Measurements from ENCODE around the gene KCNG4. TPM values are rescaled to one million over a fixed set of nuclear protein-coding genes. Genes with fewer than 3 reads are reported as not detected.

The KCNG4 gene, protein sequence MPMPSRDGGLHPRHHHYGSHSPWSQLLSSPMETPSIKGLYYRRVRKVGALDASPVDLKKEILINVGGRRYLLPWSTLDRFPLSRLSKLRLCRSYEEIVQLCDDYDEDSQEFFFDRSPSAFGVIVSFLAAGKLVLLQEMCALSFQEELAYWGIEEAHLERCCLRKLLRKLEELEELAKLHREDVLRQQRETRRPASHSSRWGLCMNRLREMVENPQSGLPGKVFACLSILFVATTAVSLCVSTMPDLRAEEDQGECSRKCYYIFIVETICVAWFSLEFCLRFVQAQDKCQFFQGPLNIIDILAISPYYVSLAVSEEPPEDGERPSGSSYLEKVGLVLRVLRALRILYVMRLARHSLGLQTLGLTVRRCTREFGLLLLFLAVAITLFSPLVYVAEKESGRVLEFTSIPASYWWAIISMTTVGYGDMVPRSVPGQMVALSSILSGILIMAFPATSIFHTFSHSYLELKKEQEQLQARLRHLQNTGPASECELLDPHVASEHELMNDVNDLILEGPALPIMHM
- not detected for polyA plus RNA-seq (2013, experiment 1 of 2)
- polyA plus RNA-seq (2013, experiment 2 of 2), result not detected

DNA sequence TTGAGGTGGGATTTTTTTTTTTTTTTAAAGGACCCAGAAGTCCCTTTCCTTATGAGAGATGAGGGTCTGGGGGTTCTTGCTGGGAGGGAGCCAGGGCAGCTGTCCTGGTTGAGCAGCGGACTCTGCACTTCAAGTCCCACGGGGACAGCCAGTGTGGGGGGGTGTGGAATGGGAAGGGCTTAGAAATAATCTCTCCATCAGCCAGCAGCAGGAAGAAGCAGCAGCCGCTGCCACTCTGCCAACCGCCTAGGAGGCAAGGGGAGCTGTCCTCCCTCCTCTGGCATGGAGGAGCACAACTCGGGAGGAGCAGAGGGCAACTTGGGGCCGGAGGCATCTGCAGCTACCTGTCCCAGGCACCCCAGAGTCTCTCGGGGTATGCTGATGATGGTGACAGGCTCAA lies at the start of gene KCNG4:
TSS of gene KCNG4 (minus strand) at position 104 of the 400 bp plus-strand sequence. CDS start 2,527 bp downstream, outside the sequence.
- Histone ChIP-seq H3K36me3 (ENCODE audit: control insufficient read depth, insufficient read depth, low read length) (no peaks in the 10 kb centered on the region), H3K4me1 (ENCODE audit: control insufficient read depth, insufficient read depth, low read length, poor library complexity, severe bottlenecking) (peaks cover 2% of the 10 kb centered on the region), H3K4me3 (ENCODE audit: extremely low read depth, insufficient read depth, low read length, poor library complexity, severe bottlenecking) (no peak within 1 kb of the TSS), H3K9me3 (ENCODE audit: control insufficient read depth, low read length) (no peaks in the 10 kb centered on the region), H3K27ac (ENCODE audit: low read depth, low read length, severe bottlenecking) (no peak within 1 kb of the TSS)
- 82 to 83% methylated on average over 5 of the region's 7 CpGs for WGBS, 2 experiments (ENCODE audit: insufficient coverage in 2 of 2)

DNA sequence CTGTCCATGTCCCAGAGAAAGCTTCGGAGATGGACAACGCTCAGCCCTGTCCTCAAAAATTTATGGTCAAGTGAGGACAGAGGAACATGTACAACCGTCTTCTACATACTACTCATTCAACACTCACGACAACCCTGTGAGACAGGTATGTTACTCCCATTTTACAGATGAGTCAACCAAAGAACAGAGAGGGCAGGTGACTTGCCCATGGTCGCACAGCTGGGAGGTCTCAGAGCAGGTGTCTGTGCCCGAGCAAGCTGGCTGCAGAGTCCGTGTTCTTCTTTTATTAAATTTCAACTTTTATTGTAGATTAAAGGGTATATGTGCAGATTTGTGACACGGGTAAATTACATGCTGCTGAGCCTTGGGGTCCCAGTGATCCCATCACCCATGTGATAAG lies 49.1 kb upstream of the KCNG4 start:
- H3K9me3 ChIP-seq (ENCODE audit: control insufficient read depth, low read length), result peaks cover 5% of the 10 kb centered on the region
- H3K27ac ChIP-seq (ENCODE audit: low read depth, low read length, severe bottlenecking), result no peak overlapping the region
- WGBS, 2 experiments (ENCODE audit: insufficient coverage in 2 of 2), result 76 to 80% methylated on average over 5 of the region's 8 CpGs
- H3K4me1 ChIP-seq (ENCODE audit: control insufficient read depth, insufficient read depth, low read length, poor library complexity, severe bottlenecking), result peaks cover 3% of the 10 kb centered on the region
- no peak overlapping the region for H3K4me3 ChIP-seq (ENCODE audit: extremely low read depth, insufficient read depth, low read length, poor library complexity, severe bottlenecking)
- no peaks in the 10 kb centered on the region for H3K36me3 ChIP-seq (ENCODE audit: control insufficient read depth, insufficient read depth, low read length)

DNA sequence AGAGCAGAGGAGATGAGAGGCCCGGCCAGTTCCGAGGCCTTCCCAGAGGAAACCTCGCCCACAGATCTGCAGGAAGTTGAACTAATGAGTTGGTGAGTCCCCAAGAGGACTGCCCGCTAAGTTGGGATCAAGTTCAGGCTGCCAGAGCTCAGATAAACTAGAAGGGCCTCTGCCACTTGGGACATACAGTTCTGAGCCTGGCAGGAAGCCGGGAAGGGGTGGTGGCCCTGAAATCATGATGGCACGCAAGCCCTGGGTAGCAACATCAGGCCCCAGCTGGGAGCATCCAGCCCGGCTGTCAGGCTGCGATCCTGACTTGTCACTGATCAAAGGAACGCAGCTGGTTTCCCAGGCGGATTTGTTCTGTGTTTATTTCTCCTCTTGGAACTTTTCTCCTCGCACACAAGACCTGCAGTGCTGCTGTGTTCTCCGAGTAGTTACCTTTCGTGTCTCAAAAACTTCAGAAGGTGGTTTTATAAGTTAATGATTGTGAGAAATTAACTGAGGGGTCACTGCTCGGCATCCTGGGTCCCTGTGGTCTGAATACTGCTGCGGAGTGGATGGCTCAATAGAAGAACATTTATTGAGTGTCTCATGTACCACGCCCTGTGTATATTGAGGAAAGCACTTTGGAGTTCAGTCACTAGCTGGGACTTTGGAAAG lies 46.9 kb upstream of the KCNG4 start:
- WGBS, 2 experiments (ENCODE audit: insufficient coverage in 2 of 2), result 86 to 89% methylated on average over 15 to 16 of the region's 16 CpGs
- Histone ChIP-seq H3K4me3 (ENCODE audit: extremely low read depth, insufficient read depth, low read length, poor library complexity, severe bottlenecking) (no peak overlapping the region), H3K4me1 (ENCODE audit: control insufficient read depth, insufficient read depth, low read length, poor library complexity, severe bottlenecking) (peaks cover 3% of the 10 kb centered on the region), H3K36me3 (ENCODE audit: control insufficient read depth, insufficient read depth, low read length) (no peaks in the 10 kb centered on the region), H3K27ac (ENCODE audit: low read depth, low read length, severe bottlenecking) (no peak overlapping the region), H3K9me3 (ENCODE audit: control insufficient read depth, low read length) (peaks cover 5% of the 10 kb centered on the region)

DNA sequence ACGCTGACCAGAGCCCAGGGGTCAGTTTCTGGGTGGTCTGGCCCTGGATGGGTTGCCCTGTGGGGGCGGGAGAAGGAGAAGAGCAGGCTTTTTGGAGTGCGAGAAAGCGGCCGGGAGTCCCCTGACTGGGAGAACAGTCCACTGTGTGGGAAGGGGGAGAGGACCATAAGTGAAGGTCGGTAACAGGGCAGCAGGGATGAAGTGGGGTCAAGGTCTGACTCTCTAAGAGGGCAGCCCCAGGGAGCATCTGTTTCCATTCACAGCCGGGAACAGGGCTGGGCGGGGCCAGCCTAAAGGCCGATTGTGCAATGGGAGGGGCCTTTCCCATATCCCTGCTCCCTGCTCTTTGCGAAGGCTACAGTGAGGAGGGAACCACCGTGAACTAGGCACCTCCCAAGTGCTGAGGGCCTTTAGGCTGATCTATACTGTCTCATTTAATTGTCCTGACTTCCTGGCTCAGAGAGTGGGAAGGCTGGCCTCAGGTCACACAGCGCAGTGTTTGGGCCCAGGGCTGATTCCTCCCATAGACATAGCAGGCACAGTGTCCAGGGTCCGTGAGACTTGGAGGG lies 44.4 kb upstream of the KCNG4 start:
- 29 to 38% methylated on average over 9 to 11 of the region's 13 CpGs for WGBS, 2 experiments (ENCODE audit: insufficient coverage in 2 of 2)
- peaks cover 3% of the 10 kb centered on the region for H3K4me1 ChIP-seq (ENCODE audit: control insufficient read depth, insufficient read depth, low read length, poor library complexity, severe bottlenecking)
- no peak overlapping the region for H3K27ac ChIP-seq (ENCODE audit: low read depth, low read length, severe bottlenecking)
- no peak overlapping the region for H3K4me3 ChIP-seq (ENCODE audit: extremely low read depth, insufficient read depth, low read length, poor library complexity, severe bottlenecking)
- H3K9me3 ChIP-seq (ENCODE audit: control insufficient read depth, low read length), result peaks cover 5% of the 10 kb centered on the region
- H3K36me3 ChIP-seq (ENCODE audit: control insufficient read depth, insufficient read depth, low read length), result no peaks in the 10 kb centered on the region

DNA sequence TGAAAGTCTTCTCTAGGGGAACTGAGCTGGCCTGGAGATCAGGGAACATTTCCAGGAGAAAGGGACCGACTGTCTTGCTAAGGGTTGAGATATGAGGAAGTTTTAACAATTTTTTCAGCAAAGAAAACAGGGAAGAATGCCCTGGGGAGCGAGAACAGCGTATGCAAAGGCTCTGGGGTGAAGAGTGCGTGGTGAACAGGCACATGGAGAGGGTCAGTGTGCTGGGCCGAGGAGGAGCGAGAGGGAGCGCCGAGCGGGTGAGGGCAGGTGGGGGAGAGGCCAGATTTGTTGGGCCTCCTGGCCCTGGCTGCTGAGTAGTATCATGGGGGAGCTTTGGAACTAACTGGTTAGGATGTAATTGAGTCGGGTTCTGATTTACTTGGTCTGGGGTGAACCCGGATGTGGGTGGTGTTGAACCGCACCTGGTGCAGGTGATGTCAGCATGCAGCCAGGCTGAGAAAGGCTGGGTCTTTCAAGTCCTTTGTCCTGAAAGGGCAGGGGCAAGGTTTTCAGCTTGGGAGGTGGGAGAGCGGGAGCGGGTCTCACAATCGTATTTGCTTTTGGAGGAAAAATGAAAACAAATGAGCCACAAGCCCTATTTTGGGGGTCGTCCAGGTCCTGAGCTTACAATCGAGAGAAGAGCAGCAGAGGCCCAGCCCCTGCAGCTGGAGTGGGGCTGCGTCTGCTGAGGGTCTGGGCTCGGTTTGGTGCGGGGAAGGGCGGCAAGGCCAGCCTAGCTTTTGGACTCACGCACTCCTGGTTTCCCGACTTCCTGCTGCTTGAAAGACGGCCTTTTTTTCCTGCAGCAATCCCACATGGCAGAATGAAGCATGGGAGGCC lies 43.7 kb upstream of the KCNG4 start:
- 75 to 86% methylated on average over 21 to 23 of the region's 24 CpGs for WGBS, 2 experiments (ENCODE audit: insufficient coverage in 2 of 2)
- Histone ChIP-seq H3K27ac (ENCODE audit: low read depth, low read length, severe bottlenecking) (no peak overlapping the region), H3K4me3 (ENCODE audit: extremely low read depth, insufficient read depth, low read length, poor library complexity, severe bottlenecking) (no peak overlapping the region), H3K36me3 (ENCODE audit: control insufficient read depth, insufficient read depth, low read length) (no peaks in the 10 kb centered on the region), H3K9me3 (ENCODE audit: control insufficient read depth, low read length) (peaks cover 5% of the 10 kb centered on the region), H3K4me1 (ENCODE audit: control insufficient read depth, insufficient read depth, low read length, poor library complexity, severe bottlenecking) (peaks cover 3% of the 10 kb centered on the region)

DNA sequence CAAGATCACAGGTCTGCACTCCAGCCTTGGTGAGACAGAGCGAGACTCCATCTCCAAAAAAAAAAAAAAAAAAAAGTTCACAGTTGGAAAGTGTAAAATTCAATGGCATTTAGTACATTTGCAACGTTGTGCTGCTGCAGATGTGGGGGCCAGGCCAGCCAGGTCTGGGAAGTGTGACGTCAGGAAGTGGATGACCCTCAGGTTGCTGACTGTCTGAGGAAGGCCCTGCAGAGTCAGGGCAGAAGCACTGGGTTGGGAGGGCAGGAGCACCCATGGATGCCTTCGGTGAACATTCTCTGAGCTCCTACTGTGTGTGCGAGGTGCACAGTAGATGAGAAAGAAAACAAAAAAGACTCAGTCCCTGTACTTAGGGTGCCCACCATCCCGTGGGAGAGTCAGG lies 42.7 kb upstream of the KCNG4 start:
- peaks cover 3% of the 10 kb centered on the region for H3K4me1 ChIP-seq (ENCODE audit: control insufficient read depth, insufficient read depth, low read length, poor library complexity, severe bottlenecking)
- no peak overlapping the region for H3K27ac ChIP-seq (ENCODE audit: low read depth, low read length, severe bottlenecking)
- 89 to 91% methylated on average over 5 of the region's 6 CpGs for WGBS, 2 experiments (ENCODE audit: insufficient coverage in 2 of 2)

DNA sequence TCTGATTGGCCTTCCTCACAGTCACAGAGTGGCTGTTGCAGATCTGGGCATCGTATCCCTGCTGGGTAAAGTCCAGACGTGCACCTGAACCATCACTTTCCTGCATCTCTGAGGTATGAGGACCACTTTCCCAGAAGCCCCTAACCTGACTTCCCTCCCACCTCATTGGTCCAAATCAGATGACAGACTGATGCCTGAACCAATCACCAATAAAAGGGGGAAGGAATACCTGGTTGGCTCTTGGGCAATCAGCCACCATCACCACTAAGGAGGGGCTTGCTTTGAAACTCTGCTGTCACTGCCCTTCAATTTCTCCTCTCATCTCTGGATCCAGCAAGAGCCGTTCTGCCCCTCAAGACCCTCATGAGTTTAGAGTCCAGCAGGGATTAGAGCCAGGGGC lies 41.3 kb upstream of the KCNG4 start:
- Histone ChIP-seq H3K4me1 (ENCODE audit: control insufficient read depth, insufficient read depth, low read length, poor library complexity, severe bottlenecking) (peaks cover 3% of the 10 kb centered on the region), H3K27ac (ENCODE audit: low read depth, low read length, severe bottlenecking) (no peak overlapping the region), H3K4me3 (ENCODE audit: extremely low read depth, insufficient read depth, low read length, poor library complexity, severe bottlenecking) (no peak overlapping the region), H3K36me3 (ENCODE audit: control insufficient read depth, insufficient read depth, low read length) (no peaks in the 10 kb centered on the region), H3K9me3 (ENCODE audit: control insufficient read depth, low read length) (no peaks in the 10 kb centered on the region)
- 100% methylated on average over 2 of the region's 3 CpGs for WGBS, 2 experiments (ENCODE audit: insufficient coverage in 2 of 2)

More for the DNA sequence above, 42.7 kb upstream of the KCNG4 start:
- Histone ChIP-seq H3K36me3 (ENCODE audit: control insufficient read depth, insufficient read depth, low read length) (no peaks in the 10 kb centered on the region), H3K4me3 (ENCODE audit: extremely low read depth, insufficient read depth, low read length, poor library complexity, severe bottlenecking) (no peak overlapping the region), H3K9me3 (ENCODE audit: control insufficient read depth, low read length) (no peaks in the 10 kb centered on the region)

DNA sequence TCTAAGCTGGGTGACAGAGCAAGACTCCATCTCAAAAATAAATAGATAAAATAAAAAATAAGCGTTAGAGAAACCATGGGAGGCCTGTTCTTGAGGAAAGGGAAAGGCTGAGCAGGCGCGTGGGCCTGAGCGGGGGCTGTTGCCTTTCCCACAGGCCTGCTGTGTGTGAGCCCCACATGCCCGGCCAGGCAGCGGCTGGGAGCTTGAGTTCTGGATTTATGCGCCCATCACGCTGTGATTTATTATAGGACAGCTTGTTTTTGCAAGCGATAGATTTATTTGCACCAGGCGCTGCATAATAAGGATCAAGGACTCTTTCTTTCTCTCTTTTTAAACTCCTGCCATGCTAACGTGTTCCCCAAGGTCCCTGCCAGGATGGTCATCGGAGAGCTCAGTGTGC lies 40.1 kb upstream of the KCNG4 start:
- 97 to 98% methylated on average over 11 to 12 of the region's 12 CpGs for WGBS, 2 experiments (ENCODE audit: insufficient coverage in 2 of 2)

DNA sequence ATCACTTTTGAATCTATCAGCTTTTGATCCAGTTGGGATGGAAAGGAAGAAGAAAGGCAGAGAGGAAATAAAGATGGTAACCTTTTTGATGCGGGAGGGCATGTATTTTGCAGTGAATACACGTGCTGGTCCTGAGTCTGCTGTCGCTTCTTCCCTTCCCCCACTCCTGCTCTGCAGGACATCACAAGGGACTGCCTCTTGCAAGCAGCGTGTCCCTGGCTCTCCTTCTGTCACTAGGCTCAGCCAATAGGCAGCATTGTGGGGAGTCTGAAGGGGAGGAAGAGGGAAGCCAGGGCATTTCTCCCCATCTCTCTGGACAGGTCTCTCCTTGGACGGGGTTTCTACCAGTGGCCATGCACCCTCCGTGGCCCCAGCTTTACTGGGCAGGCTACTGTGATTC lies 39.2 kb upstream of the KCNG4 start:
- WGBS, 2 experiments (ENCODE audit: insufficient coverage in 2 of 2), result 17 to 24% methylated on average over 4 to 5 of the region's 6 CpGs
- no peak overlapping the region for H3K27ac ChIP-seq (ENCODE audit: low read depth, low read length, severe bottlenecking)
- H3K9me3 ChIP-seq (ENCODE audit: control insufficient read depth, low read length), result no peaks in the 10 kb centered on the region
- peaks cover under 1% of the 10 kb centered on the region for H3K4me1 ChIP-seq (ENCODE audit: control insufficient read depth, insufficient read depth, low read length, poor library complexity, severe bottlenecking)
- no peaks in the 10 kb centered on the region for H3K36me3 ChIP-seq (ENCODE audit: control insufficient read depth, insufficient read depth, low read length)
- H3K4me3 ChIP-seq (ENCODE audit: extremely low read depth, insufficient read depth, low read length, poor library complexity, severe bottlenecking), result no peak overlapping the region

More for the DNA sequence above, 40.1 kb upstream of the KCNG4 start:
- H3K9me3 ChIP-seq (ENCODE audit: control insufficient read depth, low read length), result no peaks in the 10 kb centered on the region
- peaks cover 3% of the 10 kb centered on the region for H3K4me1 ChIP-seq (ENCODE audit: control insufficient read depth, insufficient read depth, low read length, poor library complexity, severe bottlenecking)
- no peaks in the 10 kb centered on the region for H3K36me3 ChIP-seq (ENCODE audit: control insufficient read depth, insufficient read depth, low read length)
- H3K4me3 ChIP-seq (ENCODE audit: extremely low read depth, insufficient read depth, low read length, poor library complexity, severe bottlenecking), result no peak overlapping the region
- H3K27ac ChIP-seq (ENCODE audit: low read depth, low read length, severe bottlenecking), result no peak overlapping the region

DNA sequence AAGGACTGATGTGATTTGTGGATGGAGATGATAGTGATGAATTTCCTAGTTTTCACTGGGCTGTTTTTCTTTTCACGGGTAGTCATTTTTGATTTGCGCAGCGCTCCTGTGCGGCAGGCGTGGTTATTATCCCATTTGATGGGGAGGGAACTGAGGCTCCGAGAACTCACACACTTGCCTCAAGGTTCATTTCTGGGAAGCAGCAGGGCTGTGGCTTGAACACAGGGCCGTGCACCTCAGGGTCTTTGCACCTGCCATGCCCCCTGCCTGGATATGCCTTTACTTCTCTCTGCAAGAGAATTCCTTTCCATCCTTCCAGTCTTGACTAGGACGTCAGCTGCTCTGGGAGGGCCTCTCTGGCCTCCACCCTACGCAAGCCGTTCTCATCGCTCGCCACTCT lies 38.5 kb upstream of the KCNG4 start:
- H3K27ac ChIP-seq (ENCODE audit: low read depth, low read length, severe bottlenecking), result no peak overlapping the region
- H3K36me3 ChIP-seq (ENCODE audit: control insufficient read depth, insufficient read depth, low read length), result no peaks in the 10 kb centered on the region
- no peaks in the 10 kb centered on the region for H3K9me3 ChIP-seq (ENCODE audit: control insufficient read depth, low read length)
- H3K4me1 ChIP-seq (ENCODE audit: control insufficient read depth, insufficient read depth, low read length, poor library complexity, severe bottlenecking), result no peaks in the 10 kb centered on the region
- 88 to 89% methylated on average over 7 to 12 of the region's 12 CpGs for WGBS, 2 experiments (ENCODE audit: insufficient coverage in 2 of 2)
- H3K4me3 ChIP-seq (ENCODE audit: extremely low read depth, insufficient read depth, low read length, poor library complexity, severe bottlenecking), result no peak overlapping the region

All from mesodermal cell (in vitro differentiated cells).